ENCODE data around the gene LARP4B. TPM values are rescaled to one million over a fixed set of nuclear protein-coding genes. Genes with fewer than 3 reads are reported as not detected.

Gene LARP4B
- total and polyA plus RNA-seq, 2 donors (not counting 1 experiment from before 2014, with no cell fraction given), result 35.6 to 129 TPM

GRCh38 chr10:869171-869570, 62.3 kb downstream of the LARP4B start:
- ATAC-seq (ENCODE audit: low read depth) (no peak), DNase-seq (no peak)
- WGBS (ENCODE audit: insufficient coverage), result 97% methylated on average over 3 of the region's 3 CpGs
- Histone ChIP-seq H3K36me3 (replicated peaks in 1 of 2; ENCODE audit: control extremely low read depth in 1 of 2, control insufficient read depth in 1 of 2, extremely low read depth in 1 of 2, insufficient read depth in 2 of 2, low read length in 1 of 2) (peaks cover under 1 to 53% of the 10 kb centered on the region in 2 experiments), H4K20me1 (ENCODE audit: control insufficient read depth, insufficient read depth, low read length, poor library complexity, severe bottlenecking) (peaks cover 45% of the 10 kb centered on the region), H3K79me2 (ENCODE audit: control insufficient read depth, insufficient read depth, low read length) (peaks cover 74% of the 10 kb centered on the region), H3K9me3 (ENCODE audit: control extremely low read depth in 1 of 3, control insufficient read depth in 2 of 3, insufficient read depth in 1 of 3, low read length in 2 of 3) (no peaks in the 10 kb centered on the region), H3K27ac (ENCODE audit: low read length in 2 of 2) (no peak overlapping the region), H3K4me1 (ENCODE audit: control insufficient read depth in 2 of 2, insufficient read depth in 2 of 2, low read length in 2 of 2) (no peaks in the 10 kb centered on the region), H2AFZ (ENCODE audit: insufficient read depth, low read depth, low read length, poor library complexity, severe bottlenecking) (no peak overlapping the region), H3K4me2 (replicated peaks; ENCODE audit: low read depth, low read length, poor library complexity, severe bottlenecking) (no peak overlapping the region), H3K4me3 (ENCODE audit: control extremely low read depth in 1 of 5, extremely low read depth in 1 of 5, insufficient read depth in 1 of 5, low read depth in 2 of 5, low read length in 4 of 5) (no peak overlapping the region), H3K27me3 (replicated peaks in 1 of 4; ENCODE audit: control extremely low read depth in 1 of 4, control insufficient read depth in 3 of 4, insufficient read depth in 4 of 4, low read length in 3 of 4) (no peaks in the 10 kb centered on the region), H3K9ac (ENCODE audit: low read length) (no peak overlapping the region)
- intact Hi-C loops (cut with micrococcal nuclease), result no loop called here
- H3K4me3 Mint-ChIP-seq, result no peak overlapping the region
- H3K9me3 Mint-ChIP-seq (ENCODE audit: insufficient read depth), result no peaks in the 10 kb centered on the region
- H3K27ac Mint-ChIP-seq, result no peak overlapping the region
- CTCF ChIA-PET, result no interaction called here
- peaks cover 24% of the 10 kb centered on the region for H3K4me1 Mint-ChIP-seq
- TF ChIP-seq EZH2 (IDR thresholded peaks at IDR 0.05; ENCODE audit: borderline replicate concordance, insufficient read depth, low read depth, low read length, poor library complexity, severe bottlenecking), result no peak
- TF ChIP-seq, protein P1, sequence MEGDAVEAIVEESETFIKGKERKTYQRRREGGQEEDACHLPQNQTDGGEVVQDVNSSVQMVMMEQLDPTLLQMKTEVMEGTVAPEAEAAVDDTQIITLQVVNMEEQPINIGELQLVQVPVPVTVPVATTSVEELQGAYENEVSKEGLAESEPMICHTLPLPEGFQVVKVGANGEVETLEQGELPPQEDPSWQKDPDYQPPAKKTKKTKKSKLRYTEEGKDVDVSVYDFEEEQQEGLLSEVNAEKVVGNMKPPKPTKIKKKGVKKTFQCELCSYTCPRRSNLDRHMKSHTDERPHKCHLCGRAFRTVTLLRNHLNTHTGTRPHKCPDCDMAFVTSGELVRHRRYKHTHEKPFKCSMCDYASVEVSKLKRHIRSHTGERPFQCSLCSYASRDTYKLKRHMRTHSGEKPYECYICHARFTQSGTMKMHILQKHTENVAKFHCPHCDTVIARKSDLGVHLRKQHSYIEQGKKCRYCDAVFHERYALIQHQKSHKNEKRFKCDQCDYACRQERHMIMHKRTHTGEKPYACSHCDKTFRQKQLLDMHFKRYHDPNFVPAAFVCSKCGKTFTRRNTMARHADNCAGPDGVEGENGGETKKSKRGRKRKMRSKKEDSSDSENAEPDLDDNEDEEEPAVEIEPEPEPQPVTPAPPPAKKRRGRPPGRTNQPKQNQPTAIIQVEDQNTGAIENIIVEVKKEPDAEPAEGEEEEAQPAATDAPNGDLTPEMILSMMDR (IDR thresholded peaks at IDR 0.05), result no peak
- POLR2A ChIA-PET, result no interaction called here
- H3K27me3 Mint-ChIP-seq, result no peaks in the 10 kb centered on the region

GRCh38 chr10:867807-868206, 63.7 kb downstream of the LARP4B start:
- Histone ChIP-seq H3K27ac (ENCODE audit: low read length in 2 of 2) (no peak overlapping the region), H2AFZ (ENCODE audit: insufficient read depth, low read depth, low read length, poor library complexity, severe bottlenecking) (no peak overlapping the region), H3K36me3 (replicated peaks in 1 of 2; ENCODE audit: control extremely low read depth in 1 of 2, control insufficient read depth in 1 of 2, extremely low read depth in 1 of 2, insufficient read depth in 2 of 2, low read length in 1 of 2) (peaks cover 5 to 55% of the 10 kb centered on the region in 2 experiments), H3K9me3 (ENCODE audit: control extremely low read depth in 1 of 3, control insufficient read depth in 2 of 3, insufficient read depth in 1 of 3, low read length in 2 of 3) (no peaks in the 10 kb centered on the region), H3K9ac (ENCODE audit: low read length) (no peak overlapping the region), H3K4me2 (replicated peaks; ENCODE audit: low read depth, low read length, poor library complexity, severe bottlenecking) (no peak overlapping the region), H4K20me1 (ENCODE audit: control insufficient read depth, insufficient read depth, low read length, poor library complexity, severe bottlenecking) (peaks cover 35% of the 10 kb centered on the region), H3K27me3 (replicated peaks in 1 of 4; ENCODE audit: control extremely low read depth in 1 of 4, control insufficient read depth in 3 of 4, insufficient read depth in 4 of 4, low read length in 3 of 4) (no peaks in the 10 kb centered on the region), H3K79me2 (ENCODE audit: control insufficient read depth, insufficient read depth, low read length) (peaks cover 72% of the 10 kb centered on the region), H3K4me3 (ENCODE audit: control extremely low read depth in 1 of 5, extremely low read depth in 1 of 5, insufficient read depth in 1 of 5, low read depth in 2 of 5, low read length in 4 of 5) (no peak overlapping the region), H3K4me1 (ENCODE audit: control insufficient read depth in 2 of 2, insufficient read depth in 2 of 2, low read length in 2 of 2) (no peaks in the 10 kb centered on the region)
- ATAC-seq (ENCODE audit: low read depth) (no peak), DNase-seq (no peak)
- Mint-ChIP-seq H3K4me3 (no peak overlapping the region), H3K27me3 (no peaks in the 10 kb centered on the region), H3K4me1 (peaks cover 25% of the 10 kb centered on the region), H3K27ac (no peak overlapping the region), H3K9me3 (ENCODE audit: insufficient read depth) (no peaks in the 10 kb centered on the region)
- POLR2A ChIA-PET, result no interaction called here
- CTCF ChIA-PET, result interaction anchor here (0.6 kb wide), 1 partner anchor 15 kb away, joined by 3 read pairs; no protein-coding TSS in a partner anchor
- WGBS (ENCODE audit: insufficient coverage), result no CpG with 5 or more reads among the region's 6 CpGs
- TF ChIP-seq, protein P1 (IDR thresholded peaks at IDR 0.05), result no peak
- TF ChIP-seq EZH2 (IDR thresholded peaks at IDR 0.05; ENCODE audit: borderline replicate concordance, insufficient read depth, low read depth, low read length, poor library complexity, severe bottlenecking), result no peak
- intact Hi-C loops (cut with micrococcal nuclease), result no loop called here

All from B cell (primary cell).